ENCODE results near the gene ACACB. TPM values are rescaled to one million over a fixed set of nuclear protein-coding genes. Genes with fewer than 3 reads are reported as not detected.
A peak's percentile ranks its signal among the peaks of the same experiment; 100 is the strongest.
"Not testable (repeated sequence)": the region's sequence is repeated elsewhere in the genome, so short reads cannot be mapped to it uniquely, and the experiment has no call there.

Gene ACACB
- total RNA-seq, 1 donor from 2014 or later = 10.5 TPM

DNA sequence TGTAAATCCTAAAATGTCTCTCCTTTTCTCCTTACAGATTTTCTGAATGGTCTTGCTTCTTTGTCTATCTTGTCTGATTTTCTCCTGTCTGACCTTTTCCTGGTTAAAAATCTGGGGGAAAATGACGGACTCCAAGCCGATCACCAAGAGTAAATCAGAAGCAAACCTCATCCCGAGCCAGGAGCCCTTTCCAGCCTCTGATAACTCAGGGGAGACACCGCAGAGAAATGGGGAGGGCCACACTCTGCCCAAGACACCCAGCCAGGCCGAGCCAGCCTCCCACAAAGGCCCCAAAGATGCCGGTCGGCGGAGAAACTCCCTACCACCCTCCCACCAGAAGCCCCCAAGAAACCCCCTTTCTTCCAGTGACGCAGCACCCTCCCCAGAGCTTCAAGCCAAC, 23.0 kb downstream of the ACACB start:
- DNase-seq (ENCODE audit: low read depth) = no peak

DNA sequence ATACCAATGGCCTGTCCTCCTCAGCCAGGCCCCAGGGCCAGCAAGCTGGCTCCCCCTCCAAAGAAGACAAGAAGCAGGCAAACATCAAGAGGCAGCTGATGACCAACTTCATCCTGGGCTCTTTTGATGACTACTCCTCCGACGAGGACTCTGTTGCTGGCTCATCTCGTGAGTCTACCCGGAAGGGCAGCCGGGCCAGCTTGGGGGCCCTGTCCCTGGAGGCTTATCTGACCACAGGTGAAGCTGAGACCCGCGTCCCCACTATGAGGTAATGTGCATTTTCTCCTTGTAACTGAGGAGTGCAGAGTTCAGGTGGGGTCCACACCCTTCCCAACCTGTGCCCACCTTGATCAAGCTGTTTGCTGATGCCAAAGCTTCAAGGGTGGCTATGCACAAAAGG, 23.4 kb downstream of the ACACB start:
- no peak for DNase-seq (ENCODE audit: low read depth)

DNA sequence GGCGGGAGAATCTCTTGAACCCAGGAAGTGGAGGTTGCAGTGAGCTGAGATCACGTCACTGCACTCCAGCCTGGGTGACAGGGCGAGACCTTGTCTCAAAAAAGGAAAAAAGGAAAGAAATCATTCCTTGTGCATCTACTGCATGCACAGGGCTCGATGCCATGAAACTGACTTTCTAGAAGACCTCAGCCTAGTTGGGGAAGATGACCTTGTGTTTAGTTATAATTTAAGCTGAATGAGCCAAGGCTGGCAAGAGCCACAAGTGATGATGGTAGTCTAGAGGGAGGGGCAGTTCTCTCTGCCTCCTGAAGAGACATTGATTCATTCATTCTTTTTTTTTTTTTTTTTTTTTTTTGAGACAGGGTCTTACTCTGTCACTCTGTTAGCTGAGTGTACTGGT, 24.2 kb downstream of the ACACB start:
- no peak for DNase-seq (ENCODE audit: low read depth)

DNA sequence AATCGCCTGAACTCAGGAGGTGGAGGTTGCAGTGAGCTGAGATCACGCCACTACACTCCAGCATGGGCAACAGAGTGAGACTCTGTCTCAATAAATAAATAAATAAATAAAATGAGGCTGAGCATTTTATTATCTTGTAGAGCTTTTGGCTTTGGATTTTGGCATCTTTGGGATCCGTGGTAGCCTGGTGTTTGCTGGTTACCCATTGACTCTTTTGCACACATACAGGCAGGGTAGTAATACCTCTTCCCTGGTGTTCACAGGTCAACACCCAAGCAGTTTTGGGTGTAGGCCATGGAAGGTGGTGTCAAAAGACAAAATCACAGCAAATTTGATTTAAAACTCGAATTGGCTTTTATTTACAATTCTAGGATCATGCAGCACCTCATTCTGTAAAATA, 27.8 kb downstream of the ACACB start:
- no peak for DNase-seq (ENCODE audit: low read depth)

DNA sequence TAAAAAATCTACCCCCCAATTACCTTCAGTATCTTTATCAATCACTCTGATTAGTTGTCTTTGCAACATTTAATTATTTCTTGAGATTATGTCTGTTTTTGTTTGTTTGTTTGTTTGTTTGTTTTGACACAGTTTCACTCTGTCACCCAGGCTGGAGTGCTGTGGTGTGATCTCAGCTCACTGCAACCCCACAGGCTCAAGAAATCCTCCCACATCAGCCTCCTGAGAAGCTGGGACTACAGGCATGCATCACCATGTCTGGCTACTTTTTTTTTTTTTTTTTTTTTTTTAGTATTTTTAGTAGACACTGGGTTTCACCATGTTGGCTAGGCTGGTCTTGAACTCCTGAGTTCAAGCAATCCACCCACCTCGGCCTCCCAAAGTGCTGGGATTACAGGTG, 30.7 kb downstream of the ACACB start:
- not testable (repeated sequence) for DNase-seq (ENCODE audit: low read depth)

DNA sequence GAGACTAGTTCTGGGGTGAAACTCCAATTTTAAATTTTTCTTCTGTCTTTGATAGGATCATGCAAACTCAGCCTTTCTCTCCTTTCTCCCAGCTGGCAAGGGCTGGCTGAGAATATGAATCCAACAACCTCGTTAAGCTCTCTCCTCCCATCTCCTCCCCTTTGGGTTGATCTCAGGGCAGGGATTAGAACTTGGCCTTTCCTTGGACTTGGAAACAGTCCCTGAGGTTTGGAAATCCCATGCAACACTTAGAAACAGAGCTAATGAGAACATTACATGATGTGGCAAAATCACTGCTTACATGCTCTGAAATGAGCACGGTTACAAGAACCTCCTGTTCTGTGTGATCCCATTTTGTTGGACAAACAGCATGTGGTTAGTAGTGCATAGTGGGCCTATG, 31.6 kb downstream of the ACACB start:
- DNase-seq (ENCODE audit: low read depth) = peak; percentile 34

DNA sequence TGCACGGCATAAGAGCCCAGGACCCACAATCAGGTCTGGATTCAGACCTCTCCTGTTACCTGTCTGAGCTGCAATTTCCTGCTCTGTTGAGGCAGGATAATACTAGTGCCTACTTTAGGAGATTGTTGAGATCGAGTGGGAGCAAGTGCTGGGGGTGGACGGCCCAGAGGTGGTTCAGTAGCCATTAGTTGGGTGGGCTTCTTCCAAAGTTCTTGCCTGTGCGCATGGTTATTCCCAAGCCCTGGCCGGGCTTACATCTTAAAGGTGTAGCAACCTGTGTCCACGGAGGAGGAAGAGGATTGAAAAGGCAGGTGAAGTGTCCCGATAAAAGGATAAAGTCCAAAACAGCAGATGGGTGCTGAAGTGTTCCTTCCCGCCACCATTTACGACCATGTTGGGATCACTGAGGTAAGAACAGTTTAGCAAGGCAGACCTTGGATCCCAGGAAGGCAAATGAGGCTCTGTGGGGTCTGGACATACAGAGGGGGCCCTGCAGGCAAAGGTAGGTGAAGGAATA, 33.8 kb downstream of the ACACB start:
- no peak for DNase-seq (ENCODE audit: low read depth)

DNA sequence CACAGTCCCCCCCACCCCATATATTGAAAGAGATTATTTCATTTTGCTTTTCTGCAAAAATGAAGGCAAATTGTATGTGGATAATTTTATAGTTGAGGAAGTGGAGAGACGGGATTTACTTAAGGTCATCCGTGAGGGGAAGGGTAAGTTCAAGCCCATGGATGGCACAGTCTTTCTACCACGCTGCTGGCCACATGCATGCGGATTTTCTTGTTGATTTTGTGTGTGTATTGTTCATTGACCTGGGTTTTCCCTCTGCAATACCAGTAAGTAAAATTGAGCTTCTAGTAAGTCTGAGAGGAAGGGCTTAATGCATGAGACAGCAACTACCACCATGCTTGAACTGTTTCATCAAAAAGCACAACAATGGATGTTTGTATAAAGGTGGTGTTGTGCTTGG, 35.1 kb downstream of the ACACB start:
- no peak for DNase-seq (ENCODE audit: low read depth)

DNA sequence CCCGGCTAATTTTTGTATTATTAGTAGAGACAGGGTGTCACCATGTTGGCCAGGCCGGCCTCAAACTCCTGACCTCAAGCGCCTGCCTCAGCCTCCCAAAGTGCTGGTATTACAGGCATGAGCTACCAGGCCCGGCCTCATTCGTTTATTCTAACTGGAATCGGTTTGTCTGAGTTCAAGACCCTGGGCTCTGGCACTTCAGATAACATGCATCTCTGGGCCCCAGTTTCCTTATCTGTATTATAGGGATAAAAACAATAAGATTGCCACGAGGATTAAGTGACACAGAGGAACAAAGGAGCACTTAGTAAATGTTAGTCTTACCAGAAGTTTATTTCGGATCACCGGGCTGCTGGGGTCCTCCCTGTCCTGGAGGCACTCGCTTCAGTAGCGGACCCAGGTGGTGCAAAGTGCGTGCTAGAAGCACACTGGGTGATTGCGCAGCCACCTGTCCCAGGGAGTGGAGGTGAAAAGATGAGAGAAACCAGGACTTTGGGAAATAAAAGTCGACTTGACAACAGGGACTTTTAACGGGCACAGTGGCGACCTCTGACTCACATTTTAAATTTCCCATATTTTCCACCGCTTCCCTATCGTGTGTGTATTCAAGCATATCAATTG, 37.5 kb downstream of the ACACB start:
- DNase-seq (ENCODE audit: low read depth) = no peak

DNA sequence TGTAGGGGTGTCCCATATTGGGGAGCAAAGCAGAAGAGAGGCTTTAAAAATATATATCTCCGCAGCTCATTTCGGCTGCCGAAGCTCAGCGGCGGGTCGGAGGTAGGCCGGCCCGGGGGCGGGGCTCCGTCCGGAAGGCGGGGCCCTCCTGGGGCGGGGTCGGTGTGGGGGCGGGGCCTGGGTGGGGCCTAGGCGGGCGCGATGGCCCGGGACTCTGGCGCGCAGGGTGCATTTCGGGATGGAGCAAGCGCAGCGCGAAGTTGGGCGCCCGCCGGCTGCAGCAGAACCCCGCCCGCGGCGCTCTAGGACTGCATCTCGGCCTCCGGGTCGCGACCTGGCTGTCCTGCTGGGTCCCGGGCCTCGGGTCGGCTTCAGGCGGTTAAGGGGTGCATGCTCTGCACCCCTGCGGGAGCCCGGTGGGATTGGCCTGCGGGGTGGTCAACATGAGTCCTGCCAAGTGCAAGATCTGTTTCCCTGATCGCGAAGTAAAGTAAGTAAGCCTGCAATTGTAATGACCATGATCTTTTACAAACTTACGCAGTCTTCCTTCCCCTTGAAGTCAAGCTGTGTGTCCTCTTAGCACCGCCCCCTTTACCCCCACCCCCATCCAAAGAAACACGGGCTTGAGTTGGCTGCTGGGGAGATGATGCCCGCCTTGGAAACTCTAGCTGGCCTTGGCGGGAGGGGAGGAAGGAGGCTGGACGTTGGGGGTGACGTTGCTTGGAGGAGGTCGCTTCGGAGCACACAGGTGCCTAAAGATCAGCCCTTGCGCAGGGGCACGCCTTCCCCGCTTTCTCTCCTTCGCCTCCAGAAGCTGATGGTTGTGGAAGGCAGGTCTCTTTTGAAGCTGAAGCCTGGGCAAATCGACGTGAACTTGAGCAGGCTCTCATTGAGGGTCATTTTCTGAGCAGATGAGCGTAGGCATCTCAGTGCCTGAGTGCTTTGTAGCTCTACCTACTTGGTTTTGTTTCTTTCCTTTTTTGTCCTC, 38.4 kb downstream of the ACACB start:
- peak; percentile 76 for DNase-seq (ENCODE audit: low read depth)

DNA sequence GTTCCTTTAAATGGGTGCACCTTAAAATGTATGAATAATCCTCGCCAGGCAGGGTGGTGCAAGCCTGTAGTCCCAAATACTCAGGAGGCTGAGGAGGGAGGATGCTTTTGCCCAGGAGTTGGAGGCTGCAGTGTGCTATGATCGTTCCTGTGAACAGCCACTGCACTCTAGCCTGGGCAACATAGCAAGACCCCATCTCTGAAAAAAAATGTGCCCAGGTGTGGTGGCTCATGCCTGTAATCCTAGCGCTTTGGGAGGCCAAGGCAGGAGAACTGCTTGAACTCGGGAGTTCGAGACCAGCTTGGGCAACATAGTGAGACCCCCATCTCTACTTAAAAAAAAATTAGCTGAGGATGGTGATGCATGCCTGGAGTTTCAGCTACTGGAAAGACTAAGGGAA, 39.6 kb downstream of the ACACB start:
- DNase-seq (ENCODE audit: low read depth) = no peak

DNA sequence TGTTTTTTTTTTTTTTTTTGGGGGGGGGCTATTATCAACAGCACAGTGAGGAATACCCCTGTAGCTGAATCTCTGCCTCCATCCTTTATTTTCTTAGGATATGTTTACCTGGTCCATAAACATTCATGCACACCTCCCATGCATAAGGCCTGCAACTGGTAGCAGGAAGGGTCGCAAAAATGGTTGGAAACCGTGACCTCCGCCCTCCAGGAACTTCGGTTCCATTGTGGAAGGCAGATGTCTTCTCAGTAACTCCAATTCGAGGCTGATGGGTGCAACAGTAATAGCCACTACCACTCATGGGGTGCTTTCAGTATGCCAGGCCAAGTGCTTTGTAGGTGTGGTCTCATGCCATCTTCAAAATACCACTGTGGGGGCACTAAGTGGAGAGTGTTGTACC, 40.2 kb downstream of the ACACB start:
- no peak for DNase-seq (ENCODE audit: low read depth)

DNA sequence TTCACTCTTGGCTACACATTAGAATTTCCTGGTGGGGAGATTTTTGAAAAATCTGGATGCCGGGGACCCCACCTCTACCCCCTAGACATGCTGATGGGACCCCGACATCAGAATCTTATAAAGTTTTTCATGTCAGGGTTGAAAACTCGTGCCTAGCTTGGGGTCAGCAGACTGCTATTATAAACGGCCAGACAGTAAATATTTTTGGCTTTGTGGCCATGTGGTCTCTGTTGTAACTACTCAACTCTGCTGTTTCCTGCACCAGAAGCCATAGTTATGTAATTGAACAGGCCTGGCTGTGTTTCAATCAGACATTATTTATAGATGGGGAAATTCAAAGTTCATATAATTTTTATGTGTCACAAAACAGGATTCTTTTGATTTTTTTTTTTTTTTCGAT, 41.6 kb downstream of the ACACB start:
- peak; percentile 22 for DNase-seq (ENCODE audit: low read depth)

DNA sequence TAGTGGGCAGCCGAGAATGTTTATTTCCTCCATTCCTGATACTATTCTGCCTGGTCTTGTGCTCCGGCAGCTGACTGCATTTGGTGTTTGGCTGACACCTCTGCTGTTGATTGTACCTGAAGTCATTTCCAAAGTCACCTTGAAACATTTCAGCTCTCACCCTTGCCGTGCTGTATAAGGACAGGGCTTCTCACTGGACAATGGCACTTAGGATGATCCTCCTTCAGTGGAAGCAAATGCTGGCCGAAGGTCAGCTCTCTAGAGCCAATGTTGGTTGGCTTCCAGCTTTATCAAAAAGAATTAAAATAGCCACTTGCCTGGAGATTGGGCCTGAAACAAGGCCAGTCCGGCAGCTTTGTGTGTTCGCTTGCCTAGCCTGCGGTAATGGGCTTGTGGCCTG, 44.0 kb downstream of the ACACB start:
- no peak for DNase-seq (ENCODE audit: low read depth)

DNA sequence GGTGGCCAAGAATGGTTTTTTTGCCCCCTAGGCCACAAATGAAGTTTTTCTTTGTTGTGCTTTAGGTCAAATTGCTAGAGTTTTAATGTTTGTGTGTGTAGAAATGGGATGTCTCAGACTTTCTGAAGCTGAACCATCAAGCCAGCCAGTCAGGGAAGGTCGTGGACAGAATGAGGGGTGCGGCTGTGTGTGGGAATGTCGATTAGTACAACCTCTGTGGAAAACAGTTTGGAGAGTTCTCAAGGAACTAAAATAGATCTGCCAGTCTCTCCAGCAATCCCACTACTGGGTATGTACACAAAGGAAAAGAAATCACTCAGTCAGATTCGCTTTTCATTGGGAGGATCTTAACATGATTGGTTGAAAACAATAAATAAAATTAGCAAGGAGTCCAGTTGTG, 44.5 kb downstream of the ACACB start:
- DNase-seq (ENCODE audit: low read depth) = no peak

DNA sequence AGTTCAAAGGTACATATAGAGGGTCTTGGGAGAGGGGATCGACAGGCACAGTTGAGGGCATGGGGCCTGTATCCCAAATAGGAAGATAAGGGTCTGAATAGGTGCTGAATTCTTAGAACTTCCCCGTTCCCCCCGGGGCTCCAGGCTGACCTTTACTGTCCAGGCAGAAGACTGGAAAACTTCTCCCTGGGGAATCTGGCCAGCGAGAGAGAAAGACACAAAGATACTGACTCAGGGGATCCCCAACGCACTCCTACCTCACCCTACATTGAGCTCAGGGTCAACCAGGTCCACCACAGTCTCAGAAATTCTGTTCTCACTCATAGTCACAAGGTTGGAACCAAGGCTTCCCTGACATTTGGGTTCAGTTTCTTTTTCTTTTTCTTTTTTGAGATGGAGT, 46.2 kb downstream of the ACACB start:
- DNase-seq (ENCODE audit: low read depth) = no peak

DNA sequence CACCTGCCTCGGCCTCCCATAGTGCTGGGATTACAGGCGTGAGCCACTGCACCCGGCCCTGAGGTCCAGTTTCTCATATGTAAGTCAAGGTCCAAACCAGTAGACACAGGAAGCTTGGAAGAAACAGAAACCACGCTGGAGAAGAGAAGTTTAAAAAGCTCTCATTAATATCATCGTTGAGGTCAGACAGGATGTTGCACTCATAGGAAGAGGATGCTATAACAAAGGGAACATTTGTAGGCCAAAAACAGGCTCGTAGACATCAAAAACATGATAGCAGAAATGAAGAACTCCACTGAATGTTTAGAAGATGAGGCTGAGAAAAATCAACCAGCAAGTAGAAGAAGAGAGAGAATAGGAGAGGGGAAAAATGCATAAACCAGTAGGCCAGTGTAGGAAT, 46.8 kb downstream of the ACACB start:
- DNase-seq (ENCODE audit: low read depth) = no peak

DNA sequence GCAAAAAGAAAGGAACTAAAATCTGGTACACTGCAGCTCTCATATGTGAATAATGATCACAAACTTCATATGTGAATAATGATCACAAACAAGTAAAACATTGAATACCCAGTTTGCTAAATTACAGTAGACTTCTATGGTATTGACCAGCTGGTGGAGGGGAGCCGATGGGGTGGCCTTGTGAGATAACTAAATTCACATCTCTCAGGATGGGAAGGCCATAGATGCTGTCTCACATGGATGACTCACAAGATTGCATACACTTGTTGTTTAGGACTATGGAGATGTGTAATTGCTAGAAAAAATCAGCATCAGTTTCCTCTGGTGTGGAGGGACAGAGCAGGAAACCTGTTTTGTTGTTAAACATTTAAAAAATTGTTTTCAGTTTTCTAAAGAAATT, 49.2 kb downstream of the ACACB start:
- DNase-seq (ENCODE audit: low read depth) = no peak

DNA sequence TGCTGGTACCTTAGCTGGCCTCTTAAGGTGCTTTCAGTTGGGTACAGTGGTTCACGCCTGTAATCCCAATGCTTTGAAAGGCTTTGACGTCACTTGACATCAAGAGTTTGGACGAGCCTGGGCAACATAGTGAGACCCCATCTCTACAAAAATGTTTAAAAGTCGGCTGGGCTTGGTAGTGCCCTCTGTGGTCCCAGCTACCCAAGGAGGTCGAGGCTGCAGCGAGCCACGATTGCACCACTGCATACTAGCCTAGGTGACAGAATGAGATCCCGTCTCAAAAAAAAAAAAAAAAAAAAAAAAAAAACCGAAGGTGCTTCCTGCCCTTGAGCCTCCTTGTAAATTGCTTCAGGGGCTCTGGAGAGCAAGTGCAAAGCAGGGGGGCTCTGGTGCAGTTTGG, 50.0 kb downstream of the ACACB start:
- DNase-seq (ENCODE audit: low read depth) = no peak

DNA sequence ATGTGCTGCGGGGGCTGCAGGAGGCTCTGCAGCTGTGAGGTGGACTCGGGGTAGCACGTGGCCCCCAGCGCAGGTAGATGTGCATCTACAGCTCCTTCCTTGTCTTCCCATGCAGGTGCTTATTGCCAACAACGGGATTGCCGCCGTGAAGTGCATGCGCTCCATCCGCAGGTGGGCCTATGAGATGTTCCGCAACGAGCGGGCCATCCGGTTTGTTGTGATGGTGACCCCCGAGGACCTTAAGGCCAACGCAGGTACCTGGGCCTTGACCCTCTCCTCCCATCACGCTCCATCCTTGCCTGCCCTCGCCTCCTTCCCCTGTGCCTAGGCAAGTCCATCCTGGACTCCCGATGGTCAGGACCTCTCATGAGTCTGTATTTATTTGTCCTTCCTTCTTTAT, 51.4 kb downstream of the ACACB start:
- DNase-seq (ENCODE audit: low read depth) = no peak

DNA sequence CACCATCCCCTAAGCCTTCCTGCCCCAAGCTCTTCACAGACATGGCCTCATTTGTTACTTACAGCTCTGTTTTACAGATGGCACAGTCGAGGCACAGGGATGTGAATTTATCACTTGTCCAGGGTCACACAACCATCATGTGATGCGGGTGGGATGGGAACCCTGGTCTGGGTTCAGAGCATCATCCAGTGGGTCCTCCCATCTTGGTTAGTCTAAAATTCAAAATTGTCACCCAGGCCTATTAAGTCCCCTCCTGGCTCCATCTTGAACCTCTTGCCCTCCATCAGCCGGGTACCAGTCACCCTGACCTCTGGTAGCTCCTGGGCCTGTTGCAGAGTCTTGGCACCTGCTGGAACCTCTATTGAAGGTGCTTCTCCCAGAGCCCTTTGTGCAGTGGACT, 52.9 kb downstream of the ACACB start:
- no peak for DNase-seq (ENCODE audit: low read depth)

DNA sequence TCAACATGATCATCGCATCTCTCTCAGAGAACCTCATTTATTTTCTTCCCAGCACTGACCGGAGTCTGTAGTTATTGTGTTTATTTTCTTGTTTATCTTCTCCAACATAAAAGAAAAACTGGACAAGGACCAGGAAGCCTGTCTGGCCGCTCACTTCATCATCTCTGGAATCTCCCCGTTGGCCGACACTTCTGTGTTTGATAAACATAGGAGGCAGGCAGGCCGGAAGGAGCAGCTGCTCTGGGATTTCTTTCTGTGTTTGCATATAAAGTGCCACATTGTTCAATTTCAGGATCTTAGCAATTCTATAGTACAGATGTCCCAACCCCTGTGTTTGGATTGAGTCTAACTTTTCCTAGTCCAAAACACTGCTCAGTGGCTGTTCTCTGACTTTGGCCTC, 53.3 kb downstream of the ACACB start:
- no peak for DNase-seq (ENCODE audit: low read depth)

DNA sequence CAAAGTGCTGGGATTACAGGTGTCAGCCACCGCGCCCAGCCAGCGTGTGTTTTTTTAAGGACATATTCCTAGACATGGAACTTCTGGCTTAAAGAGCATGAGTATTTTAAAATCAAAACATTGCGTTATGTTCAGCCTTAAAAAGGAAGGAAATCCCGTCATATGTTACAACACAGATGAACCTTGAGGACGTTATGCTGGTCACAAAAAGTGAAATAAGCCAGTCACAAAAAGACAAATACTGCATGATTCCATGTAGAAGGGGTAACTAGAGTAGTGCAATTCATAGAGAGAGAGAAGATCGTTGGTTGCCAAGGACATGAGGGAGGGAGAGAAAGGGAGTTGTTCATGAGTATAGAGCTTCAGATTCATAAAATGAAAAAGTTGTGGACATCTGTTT, 53.9 kb downstream of the ACACB start:
- DNase-seq (ENCODE audit: low read depth) = no peak

Measured in myocyte (in vitro differentiated cells).